Kidney (tissue), 14 donors: ENCODE results near the gene BTG1. TPM values are rescaled to one million over a fixed set of nuclear protein-coding genes. Genes with fewer than 3 reads are reported as not detected.

Experiments
- DNase-seq, 5 donors: peaks; one replicate each; pipeline ENCODE4 v3.0.0-alpha.2; 2013 to 2020
- FAIRE-seq: peaks from 2 replicates; lab custom pipeline; 2012; peaks lifted over from hg19 to GRCh38; lab: Jason Lieb, UNC
- H3K27ac ChIP-seq, 2 donors: one replicate each; pipeline ENCODE4 v1.7.0; 2013; ENCODE audit warnings: low read depth in 2 of 2, low read length in 2 of 2, inconsistent platforms in 1 of 2
- H3K27me3 ChIP-seq: one replicate; pipeline ENCODE4 v1.7.1; 2013; ENCODE audit warnings: low read length, inconsistent platforms; ENCODE audit not compliant: control insufficient read depth, insufficient read depth
- H3K36me3 ChIP-seq, 3 donors: one replicate each; pipeline versions ENCODE4 v1.7.0 to v1.7.1; 2013; ENCODE audit warnings: low read length in 3 of 3, control low read depth in 1 of 3, inconsistent platforms in 1 of 3; ENCODE audit not compliant: insufficient read depth in 3 of 3, control insufficient read depth in 2 of 3
- H3K4me1 ChIP-seq, 3 donors: one replicate each; pipeline versions ENCODE4 v1.7.0 to v1.7.1; 2013; ENCODE audit warnings: low read length in 3 of 3, inconsistent platforms in 1 of 3, low read depth in 1 of 3; ENCODE audit not compliant: control insufficient read depth in 2 of 3, insufficient read depth in 2 of 3
- H3K4me3 ChIP-seq, 3 donors: one replicate each; pipeline versions ENCODE4 v1.7.0 to v1.8.1; 2013; ENCODE audit warnings: low read length in 3 of 3, control low read depth in 1 of 3, inconsistent platforms in 1 of 3
- H3K9ac ChIP-seq, 3 donors: one replicate each; pipeline versions ENCODE4 v1.7.0 to v1.7.1; 2013; ENCODE audit warnings: low read length in 3 of 3, control low read depth in 1 of 3, inconsistent platforms in 1 of 3
- H3K9me3 ChIP-seq, 3 donors: one replicate each; pipeline versions ENCODE4 v1.7.0 to v1.7.1; 2013; ENCODE audit warnings: low read length in 3 of 3, control low read depth in 1 of 3, inconsistent platforms in 1 of 3; ENCODE audit not compliant: control insufficient read depth in 2 of 3, insufficient read depth in 1 of 3
- CTCF ChIP-seq: IDR thresholded peaks from 3 replicates; pipeline ENCODE4 v1.5.1; 2012; ENCODE audit warnings: mild to moderate bottlenecking, moderate library complexity, borderline replicate concordance; ENCODE audit not compliant: insufficient read depth; ENCODE audit errors: extremely low read depth
- intact Hi-C: fragments of 100-400 bp; cut with DNase I; formaldehyde crosslinking; loops from one replicate; pipeline ENCODE4 v1.11.1; 2022
- polyA plus RNA-seq: library from polyadenylated mRNA; stranded (reverse); fragments of 350-450 nt; fragmentation: Illumina TruSeq; extraction: RNeasy Lipid Tissue Mini Kit (QIAGEN cat#74804); gene quantifications from one replicate; pipeline ENCODE4 v1.2.3, GENCODE V29; 2014; ENCODE audit warnings: low read depth, low replicate concordance; ENCODE audit not compliant: insufficient read depth
- total RNA-seq: library from RNA; stranded (reverse); fragmentation: NEBNext Ultra II Directional; extraction: Animal tissue kit (Norgen Biotek cat#: 25700); gene quantifications from one replicate; pipeline ENCODE4 v1.2.1, GENCODE V29; 2021
- donor health status: control.
- donor health status: control.
- donor health status: control.
- donor health status: control.
- donor health status: control.
- donor health status: DM: yes; HTN: yes; CAD: no.
- donor health status: Normal renal cell carcinoma (clear cell type).

BTG1 gene
- total and polyA plus RNA-seq, 2 donors from 2014 or later, result 59.9 to 173 TPM

- no peak for TF ChIP-seq CTCF
- FAIRE-seq, result no peak
- Histone ChIP-seq H3K27ac (no peak overlapping the region), H3K4me1 (no peaks in the 10 kb centered on the region), H3K27me3 (no peaks in the 10 kb centered on the region), H3K9ac (no peak overlapping the region), H3K9me3 (no peaks in the 10 kb centered on the region), H3K36me3 (no peaks in the 10 kb centered on the region), H3K4me3 (no peak overlapping the region)
- no peak for DNase-seq
- intact Hi-C loops, result no loop called here
Observed at GRCh38 chr12:92156704-92157395, 11.2 kb upstream of the BTG1 start.

- Histone ChIP-seq H3K36me3 (no peaks in the 10 kb centered on the region), H3K9ac (no peak overlapping the region), H3K27ac (no peak overlapping the region), H3K4me3 (no peak overlapping the region), H3K27me3 (no peaks in the 10 kb centered on the region), H3K9me3 (no peaks in the 10 kb centered on the region), H3K4me1 (no peaks in the 10 kb centered on the region)
- DNase-seq, result no peak
- intact Hi-C loops, result no loop called here
- FAIRE-seq, result no peak
- TF ChIP-seq CTCF, result no peak
Observed at GRCh38 chr12:92156139-92156538, 10.5 kb upstream of the BTG1 start.

- FAIRE-seq (no peak), DNase-seq (no peak)
- Histone ChIP-seq H3K9me3 (no peaks in the 10 kb centered on the region), H3K27me3 (no peaks in the 10 kb centered on the region), H3K36me3 (no peaks in the 10 kb centered on the region), H3K27ac (no peak overlapping the region), H3K9ac (no peak overlapping the region), H3K4me3 (no peak overlapping the region), H3K4me1 (no peaks in the 10 kb centered on the region)
- intact Hi-C loops, result no loop called here
- no peak for TF ChIP-seq CTCF
Observed at GRCh38 chr12:92155733-92156132, 10.1 kb upstream of the BTG1 start.

- no peaks in the 10 kb centered on the region for H3K27me3 ChIP-seq
- H3K4me1 ChIP-seq, result no peaks in the 10 kb centered on the region
- H3K4me3 ChIP-seq, result no peak overlapping the region
- H3K9me3 ChIP-seq, result no peaks in the 10 kb centered on the region
- H3K9ac ChIP-seq, result no peak overlapping the region
- no peak overlapping the region for H3K27ac ChIP-seq
- no peaks in the 10 kb centered on the region for H3K36me3 ChIP-seq
- FAIRE-seq, result no peak
- TF ChIP-seq CTCF, result no peak
- DNase-seq, result no peak
- intact Hi-C loops, result no loop called here
Observed at GRCh38 chr12:92151916-92152315, 6.3 kb upstream of the BTG1 start.
